Loucy (cell line): ENCODE measurements around the gene CLDN9.

Source experiments
- H2AFZ ChIP-seq: fragments of 200-600 bp; sonication (generic); 2 replicates; pipeline ENCODE4 v1.6.0; 2016; ENCODE audit warnings: antibody characterized with exemption, mild to moderate bottlenecking, low read length, moderate library complexity
- H3F3A ChIP-seq: fragments of 200-600 bp; 2 replicates; pipeline ENCODE4 v1.6.0; 2016; ENCODE audit warnings: antibody characterized with exemption, low read depth, mild to moderate bottlenecking
- H3K27me3 ChIP-seq: fragments of 200-600 bp; sonication (generic); 2 replicates; pipeline ENCODE4 v1.6.1; 2014; ENCODE audit warnings: low read length, mild to moderate bottlenecking; ENCODE audit not compliant: insufficient read depth, poor library complexity, severe bottlenecking
- H3K36me3 ChIP-seq: fragments of 200-600 bp; sonication (generic); 2 replicates; pipeline ENCODE4 v1.6.1; 2016; ENCODE audit warnings: low read length; ENCODE audit not compliant: insufficient read depth
- H3K4me1 ChIP-seq: fragments of 200-600 bp; sonication (generic); 2 replicates; pipeline ENCODE4 v1.5.1; 2014; ENCODE audit warnings: low read length, mild to moderate bottlenecking; ENCODE audit not compliant: insufficient read depth, poor library complexity, severe bottlenecking
- H3K4me2 ChIP-seq: fragments of 200-600 bp; sonication (generic); 2 replicates; pipeline ENCODE4 v1.6.0; 2014; ENCODE audit warnings: antibody characterized with exemption, low read length, low read depth, mild to moderate bottlenecking; ENCODE audit not compliant: poor library complexity, severe bottlenecking
- H3K4me3 ChIP-seq: fragments of 200-600 bp; sonication (generic); 2 replicates; pipeline ENCODE4 v1.5.1; 2014; ENCODE audit warnings: low read length, mild to moderate bottlenecking, mixed read lengths; ENCODE audit not compliant: poor library complexity, severe bottlenecking
- H3K79me2 ChIP-seq: fragments of 200-600 bp; sonication (generic); 2 replicates; pipeline ENCODE4 v1.6.1; 2014; ENCODE audit warnings: low read length; ENCODE audit not compliant: insufficient read depth
- H3K9ac ChIP-seq: fragments of 200-600 bp; sonication (generic); 2 replicates; pipeline ENCODE4 v1.6.0; 2014; ENCODE audit warnings: mild to moderate bottlenecking, low read depth, low read length, moderate library complexity; ENCODE audit not compliant: poor library complexity, severe bottlenecking
- H3K9me2 ChIP-seq: fragments of 200-600 bp; sonication (generic); replicated peaks from 2 replicates; pipeline ENCODE4 v1.6.1; 2016; ENCODE audit warnings: low read depth, low read length, mixed read lengths
- H3K9me3 ChIP-seq: fragments of 200-600 bp; sonication (generic); 2 replicates; pipeline ENCODE4 v1.6.1; 2014; ENCODE audit warnings: mild to moderate bottlenecking, antibody characterized with exemption, low read length, low read depth; ENCODE audit not compliant: insufficient read depth
- H4K20me1 ChIP-seq: fragments of 200-600 bp; sonication (generic); 2 replicates; pipeline ENCODE4 v1.6.0; 2014; ENCODE audit warnings: antibody characterized with exemption, low read length, mild to moderate bottlenecking; ENCODE audit not compliant: insufficient read depth, poor library complexity, severe bottlenecking
- CTCF ChIP-seq: fragments of 200-600 bp; sonication (generic); conservative IDR thresholded peaks from 2 replicates; pipeline ENCODE4 v1.5.1; 2014; ENCODE audit warnings: mild to moderate bottlenecking, antibody characterized with exemption, low read length
- EZH2phosphoT487 ChIP-seq: fragments of 200-600 bp; IDR thresholded peaks from 2 replicates; pipeline ENCODE4 v1.6.1; 2018; ENCODE audit warnings: antibody characterized with exemption, mild to moderate bottlenecking, moderate library complexity, borderline replicate concordance

The CLDN9 gene

GRCh38 chr16:2971134-2971984 is 41.4 kb upstream of the CLDN9 start:
- Histone ChIP-seq H2AFZ (no peak overlapping the region), H3K9me2 (no peaks in the 10 kb centered on the region), H3K4me3 (peak overlapping the region; percentile 77), H3K27me3 (no peaks in the 10 kb centered on the region), H3K4me1 (peaks cover 2% of the 10 kb centered on the region), H3K9me3 (no peaks in the 10 kb centered on the region), H3F3A (no peaks in the 10 kb centered on the region), H3K4me2 (peak overlapping the region; percentile 71), H4K20me1 (peaks cover 7% of the 10 kb centered on the region), H3K9ac (peak overlapping the region; percentile 62), H3K36me3 (no peaks in the 10 kb centered on the region), H3K79me2 (peaks cover 11% of the 10 kb centered on the region; the same call in 1 of the 2 replicates)
- TF ChIP-seq EZH2phosphoT487 = no peak
- TF ChIP-seq CTCF = peak; percentile 15; the same call in 1 of the 2 replicates

GRCh38 chr16:2971985-2972784 is 40.5 kb upstream of the CLDN9 start:
- H3K4me1 ChIP-seq = peaks cover 2% of the 10 kb centered on the region
- no peaks in the 10 kb centered on the region for H3K27me3 ChIP-seq
- no peak overlapping the region for H2AFZ ChIP-seq
- peaks cover 7% of the 10 kb centered on the region for H4K20me1 ChIP-seq
- no peak overlapping the region for H3K4me3 ChIP-seq
- H3F3A ChIP-seq = no peaks in the 10 kb centered on the region
- H3K9ac ChIP-seq = no peak overlapping the region
- TF ChIP-seq CTCF = no peak
- no peak for TF ChIP-seq EZH2phosphoT487
- H3K79me2 ChIP-seq = peaks cover 15% of the 10 kb centered on the region; the same call in 1 of the 2 replicates
- no peaks in the 10 kb centered on the region for H3K9me2 ChIP-seq
- H3K4me2 ChIP-seq = no peak overlapping the region
- no peaks in the 10 kb centered on the region for H3K36me3 ChIP-seq
- H3K9me3 ChIP-seq = no peaks in the 10 kb centered on the region

- H4K20me1 ChIP-seq = peaks cover 7% of the 10 kb centered on the region
Measured at GRCh38 chr16:2973093-2973492, 39.6 kb upstream of the CLDN9 start.

More at GRCh38 chr16:2973093-2973492, 39.6 kb upstream of the CLDN9 start:
- Histone ChIP-seq H3K9me3 (no peaks in the 10 kb centered on the region), H3K36me3 (no peaks in the 10 kb centered on the region), H3K4me3 (no peak overlapping the region), H3K9ac (no peak overlapping the region), H2AFZ (no peak overlapping the region), H3F3A (no peaks in the 10 kb centered on the region), H3K4me1 (peaks cover 2% of the 10 kb centered on the region), H3K9me2 (no peaks in the 10 kb centered on the region), H3K79me2 (peaks cover 24% of the 10 kb centered on the region; the same call in 1 of the 2 replicates), H3K27me3 (no peaks in the 10 kb centered on the region), H3K4me2 (no peak overlapping the region)
- TF ChIP-seq EZH2phosphoT487 (no peak), CTCF (no peak)
